B cell (primary cell): ENCODE results near the gene SLC2A1. TPM values are rescaled to one million over a fixed set of nuclear protein-coding genes. Genes with fewer than 3 reads are reported as not detected.
A peak's percentile ranks its signal among the peaks of the same experiment; 100 is the strongest.

Experiments used
- ATAC-seq: fragments of 200-7000 bp; cut with Tn5 transposase; one replicate; pipeline ENCODE4 v1.10.0; 2021; ENCODE audit warnings: low read depth, mild to moderate bottlenecking, moderate number of reproducible peaks, moderate library complexity
- CTCF ChIA-PET: fragments of 350-600 bp; sonication (Branson Sonifier 250); formaldehyde crosslinking; loops from one replicate; lab custom pipeline; 2021; ENCODE audit warnings: antibody characterized with exemption, inconsistent platforms; lab: Charles Lee
- POLR2A ChIA-PET: fragments of 350-600 bp; sonication (Branson Sonifier 250); formaldehyde crosslinking; loops from one replicate; lab custom pipeline; 2021; ENCODE audit warnings: antibody characterized with exemption; lab: Charles Lee
- DNase-seq: peaks from one replicate; pipeline ENCODE4 v3.0.0; 2013
- H2AFZ ChIP-seq: 2 replicates; pipeline ENCODE4 v1.6.1; 2012; ENCODE audit warnings: mild to moderate bottlenecking, low read depth, low read length; ENCODE audit not compliant: insufficient read depth, poor library complexity, severe bottlenecking
- H3K27ac ChIP-seq, 2 donors: 1 replicate in 1 of 2; 2 replicates in 1 of 2; pipeline ENCODE4 v1.5.1; 2012 to 2013; ENCODE audit warnings: low read length in 2 of 2, mild to moderate bottlenecking in 2 of 2, moderate library complexity in 1 of 2
- H3K27me3 ChIP-seq, 4 experiments: fragments of 200-600 bp in 1 of 4; sonication (generic) in 1 of 4; replicated peaks in 1 of 4; 1 replicate in 2 of 4; 2 replicates in 2 of 4; pipeline versions ENCODE4 v1.6.1 to v1.7.0; 2013 to 2016; ENCODE audit warnings: low read length in 3 of 4, mild to moderate bottlenecking in 2 of 4, mixed read lengths in 1 of 4, moderate library complexity in 1 of 4; ENCODE audit not compliant: insufficient read depth in 4 of 4, control insufficient read depth in 3 of 4; ENCODE audit errors: control extremely low read depth in 1 of 4
- H3K36me3 ChIP-seq, 2 experiments: replicated peaks in 1 of 2; 1 replicate in 1 of 2; 2 replicates in 1 of 2; pipeline versions ENCODE4 v1.6.1 to v1.7.1; 2013; ENCODE audit warnings: low read length in 1 of 2; ENCODE audit not compliant: insufficient read depth in 2 of 2, control insufficient read depth in 1 of 2; ENCODE audit errors: control extremely low read depth in 1 of 2, extremely low read depth in 1 of 2
- H3K4me1 ChIP-seq, 2 donors: fragments of 200-600 bp in 1 of 2; sonication (generic) in 1 of 2; 1 replicate in 1 of 2; 2 replicates in 1 of 2; pipeline versions ENCODE4 v1.5.1 to v1.6.1; 2013 to 2017; ENCODE audit warnings: low read length in 2 of 2; ENCODE audit not compliant: control insufficient read depth in 2 of 2, insufficient read depth in 2 of 2
- H3K4me2 ChIP-seq: replicated peaks from 2 replicates; pipeline ENCODE3; 2012; ENCODE audit warnings: mild to moderate bottlenecking, low read depth, low read length; ENCODE audit not compliant: poor library complexity, severe bottlenecking
- H3K4me3 ChIP-seq, 5 experiments: fragments of 200-600 bp in 1 of 5; sonication (generic) in 1 of 5; 1 replicate in 3 of 5; 2 replicates in 2 of 5; pipeline versions ENCODE4 v1.5.1 to v1.7.0; 2011 to 2016; ENCODE audit warnings: low read length in 4 of 5, mild to moderate bottlenecking in 4 of 5, low read depth in 2 of 5, control low read depth in 1 of 5, moderate library complexity in 1 of 5; ENCODE audit not compliant: insufficient read depth in 1 of 5; ENCODE audit errors: control extremely low read depth in 1 of 5, extremely low read depth in 1 of 5
- H3K79me2 ChIP-seq: fragments of 200-600 bp; sonication (generic); one replicate; pipeline ENCODE4 v1.6.0; 2016; ENCODE audit warnings: low read length; ENCODE audit not compliant: control insufficient read depth, insufficient read depth
- H3K9ac ChIP-seq: fragments of 200-600 bp; sonication (generic); 2 replicates; pipeline ENCODE4 v1.6.1; 2017; ENCODE audit warnings: mild to moderate bottlenecking, low read length, moderate library complexity
- H3K9me3 ChIP-seq, 3 donors: one replicate each; pipeline versions ENCODE4 v1.6.1 to v1.7.1; 2013; ENCODE audit warnings: low read length in 2 of 3; ENCODE audit not compliant: control insufficient read depth in 2 of 3, insufficient read depth in 1 of 3; ENCODE audit errors: control extremely low read depth in 1 of 3
- H4K20me1 ChIP-seq: 2 replicates; pipeline ENCODE4 v1.6.0; 2012; ENCODE audit warnings: mild to moderate bottlenecking, low read length; ENCODE audit not compliant: insufficient read depth, control insufficient read depth, poor library complexity, severe bottlenecking
- H3K27ac Mint-ChIP-seq: one replicate; pipeline ENCODE4 v1.8.0; 2021; ENCODE audit warnings: mixed read lengths
- H3K27me3 Mint-ChIP-seq: one replicate; pipeline ENCODE4 v1.8.0; 2021; ENCODE audit warnings: mixed read lengths
- H3K4me1 Mint-ChIP-seq: one replicate; pipeline ENCODE4 v1.8.0; 2021; ENCODE audit warnings: mixed read lengths
- H3K4me3 Mint-ChIP-seq: one replicate; pipeline ENCODE4 v1.8.0; 2021; ENCODE audit warnings: mixed read lengths
- H3K9me3 Mint-ChIP-seq: one replicate; pipeline ENCODE4 v1.8.0; 2022; ENCODE audit warnings: mixed read lengths; ENCODE audit not compliant: insufficient read depth
- EZH2 ChIP-seq: IDR thresholded peaks from 2 replicates; pipeline ENCODE4 v1.6.1; 2012; ENCODE audit warnings: borderline replicate concordance, low read depth, mild to moderate bottlenecking, moderate library complexity, low read length; ENCODE audit not compliant: insufficient read depth, poor library complexity, severe bottlenecking
- WGBS: methylation state at CpG from one replicate; pipeline ENCODE4 v1.1.5; 2013; ENCODE audit warnings: missing lambda C conversion rate; ENCODE audit not compliant: insufficient coverage; 5-methylcytosine and 5-hydroxymethylcytosine counted together
- intact Hi-C: fragments of 100-400 bp; cut with micrococcal nuclease; formaldehyde crosslinking; loops from one replicate; pipeline ENCODE4 v1.10.0; 2022
- polyA plus RNA-seq: library from polyadenylated mRNA; depleted of rRNA; stranded (reverse); fragments of >200 nt; gene quantifications from 2 replicates; pipeline ENCODE4 v1.2.3, GENCODE V29; 2012
- total RNA-seq, 2 donors: library from RNA; stranded (reverse); fragments of 120-200 nt in 1 of 2; gene quantifications; 1 replicate in 1 of 2; 2 replicates in 1 of 2; pipeline versions ENCODE4 v1.2.3 to v1.2.4, GENCODE V29; 2013 to 2022
- TF ChIP-seq, protein P1 (sequence below): fragments of 200-600 bp; IDR thresholded peaks from one replicate; pipeline ENCODE4 v1.8.0; 2022; ENCODE audit warnings: antibody characterized with exemption, mild to moderate bottlenecking

SLC2A1 gene
- total and polyA plus RNA-seq, 2 donors (not counting 1 experiment from before 2014, with no cell fraction given) = 223 to 240 TPM

DNA sequence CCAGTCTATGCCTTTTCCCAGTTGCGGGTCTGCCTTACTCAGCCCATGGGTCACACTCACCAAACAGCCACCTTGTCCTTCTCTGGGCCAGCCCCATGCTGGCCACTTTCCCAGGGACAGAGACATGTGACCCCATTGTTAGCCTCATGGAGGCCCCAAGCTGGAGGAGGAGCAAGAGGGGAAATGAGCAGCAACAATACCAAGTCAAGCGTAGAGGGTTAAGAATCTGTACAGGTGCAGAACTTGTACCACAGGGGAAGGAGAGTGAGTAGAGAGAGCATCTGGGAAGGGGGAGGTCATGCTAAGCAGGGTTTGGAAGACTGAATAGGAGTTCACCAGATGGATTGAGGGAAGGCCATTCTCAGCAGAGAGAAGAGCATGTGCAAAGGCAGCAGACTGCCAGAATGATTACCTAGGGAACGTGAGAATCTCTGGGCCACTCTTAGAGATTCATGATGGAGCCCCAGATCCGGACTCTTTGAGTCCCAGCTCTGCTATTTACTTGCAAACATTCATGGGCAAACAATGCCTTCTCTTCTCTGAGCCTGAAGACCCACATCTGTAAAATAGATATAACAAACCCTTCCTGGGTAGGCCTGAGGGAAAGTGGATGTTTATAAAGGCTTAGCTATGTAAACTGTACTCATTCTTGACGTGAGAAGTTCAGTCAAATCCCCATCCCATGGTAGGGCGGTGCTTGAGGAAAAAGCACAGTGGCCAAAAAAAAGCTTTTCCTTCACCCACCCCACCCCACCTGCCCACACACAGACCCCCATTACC is 2.8 kb upstream of the SLC2A1 start:
- Mint-ChIP-seq H3K27ac (peak overlapping the region; percentile 83), H3K9me3 (no peaks in the 10 kb centered on the region), H3K27me3 (no peaks in the 10 kb centered on the region), H3K4me1 (peaks cover 51% of the 10 kb centered on the region), H3K4me3 (peak overlapping the region; percentile 83)
- peaks cover 0 to 3% of the 10 kb centered on the region in 2 experiments for H3K36me3 ChIP-seq
- no peak overlapping the region for H2AFZ ChIP-seq
- peak overlapping the region in 1 of 5 experiments; percentile 1 for H3K4me3 ChIP-seq
- DNase-seq = peak; percentile 49
- intact Hi-C loops = no loop called here
- peak overlapping the region; percentile 86 for H3K4me2 ChIP-seq
- H3K4me1 ChIP-seq = peaks cover 40 to 58% of the 10 kb centered on the region in 2 donors
- no peak overlapping the region for H3K27ac ChIP-seq
- ChIA-PET CTCF (interaction anchor here (1.5 to 5.4 kb wide), 7 partner anchors 9 to 112 kb away, joined by 4 to 57 read pairs (median 5); no protein-coding TSS in a partner anchor), POLR2A (interaction anchor here (0.7 to 18.1 kb wide), 5 partner anchors 9 to 112 kb away, joined by 3 to 209 read pairs (median 3); no protein-coding TSS in a partner anchor)
- TF ChIP-seq, protein P1, sequence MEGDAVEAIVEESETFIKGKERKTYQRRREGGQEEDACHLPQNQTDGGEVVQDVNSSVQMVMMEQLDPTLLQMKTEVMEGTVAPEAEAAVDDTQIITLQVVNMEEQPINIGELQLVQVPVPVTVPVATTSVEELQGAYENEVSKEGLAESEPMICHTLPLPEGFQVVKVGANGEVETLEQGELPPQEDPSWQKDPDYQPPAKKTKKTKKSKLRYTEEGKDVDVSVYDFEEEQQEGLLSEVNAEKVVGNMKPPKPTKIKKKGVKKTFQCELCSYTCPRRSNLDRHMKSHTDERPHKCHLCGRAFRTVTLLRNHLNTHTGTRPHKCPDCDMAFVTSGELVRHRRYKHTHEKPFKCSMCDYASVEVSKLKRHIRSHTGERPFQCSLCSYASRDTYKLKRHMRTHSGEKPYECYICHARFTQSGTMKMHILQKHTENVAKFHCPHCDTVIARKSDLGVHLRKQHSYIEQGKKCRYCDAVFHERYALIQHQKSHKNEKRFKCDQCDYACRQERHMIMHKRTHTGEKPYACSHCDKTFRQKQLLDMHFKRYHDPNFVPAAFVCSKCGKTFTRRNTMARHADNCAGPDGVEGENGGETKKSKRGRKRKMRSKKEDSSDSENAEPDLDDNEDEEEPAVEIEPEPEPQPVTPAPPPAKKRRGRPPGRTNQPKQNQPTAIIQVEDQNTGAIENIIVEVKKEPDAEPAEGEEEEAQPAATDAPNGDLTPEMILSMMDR = no peak
- TF ChIP-seq EZH2 = no peak
- no peak overlapping the region for H3K9ac ChIP-seq
- H3K27me3 ChIP-seq = no peaks in the 10 kb centered on the region
- 69% methylated on average over 5 of the region's 6 CpGs for WGBS
- peaks cover 42% of the 10 kb centered on the region for H3K79me2 ChIP-seq
- H3K9me3 ChIP-seq = no peaks in the 10 kb centered on the region
- no peak for ATAC-seq
- peaks cover 12% of the 10 kb centered on the region for H4K20me1 ChIP-seq
